Activated T-cell treated with anti-CD3 and anti-CD28 coated beads for 48 hours (primary cell): Measurements from ENCODE around the gene RABAC1.

Experiments
- DNase-seq: peaks from one replicate; pipeline ENCODE4 v3.0.0-alpha.2; 2020; ENCODE audit warnings: low read depth

Gene RABAC1

DNA sequence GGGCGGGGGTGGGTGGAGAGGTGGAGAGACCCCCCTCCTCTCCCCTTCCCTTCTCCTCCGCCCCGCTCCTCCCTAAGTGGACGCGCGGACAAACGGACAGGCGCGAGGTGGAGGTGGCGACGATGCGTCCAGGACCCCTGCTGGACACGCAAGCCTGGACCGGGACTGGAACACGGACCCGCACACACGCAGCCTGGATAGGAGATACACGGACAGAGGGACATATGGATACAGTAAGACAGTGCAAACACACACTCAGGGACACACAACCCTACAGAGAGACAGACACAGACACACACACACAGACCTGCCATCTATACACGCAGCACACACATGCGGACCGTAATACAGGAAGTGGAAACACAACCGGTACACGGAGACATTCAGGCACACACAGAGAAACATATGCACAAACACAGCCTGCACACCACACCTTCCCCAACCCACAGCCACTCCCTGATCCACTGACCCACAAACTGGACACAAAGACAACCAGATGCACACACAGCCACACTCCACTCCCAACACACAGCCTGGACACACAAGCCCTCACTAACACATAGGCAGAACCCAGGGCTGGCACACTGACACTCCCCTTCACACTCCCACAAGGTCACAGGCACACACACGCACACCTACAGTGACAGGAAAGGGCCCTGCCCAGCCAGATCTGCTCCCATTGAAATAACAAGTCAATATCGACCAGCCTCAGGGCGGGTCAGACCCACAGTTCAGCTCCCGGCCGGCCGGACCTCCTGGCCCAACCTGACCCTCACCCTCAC, 30.2 kb downstream of the RABAC1 start:
- no peak for DNase-seq

DNA sequence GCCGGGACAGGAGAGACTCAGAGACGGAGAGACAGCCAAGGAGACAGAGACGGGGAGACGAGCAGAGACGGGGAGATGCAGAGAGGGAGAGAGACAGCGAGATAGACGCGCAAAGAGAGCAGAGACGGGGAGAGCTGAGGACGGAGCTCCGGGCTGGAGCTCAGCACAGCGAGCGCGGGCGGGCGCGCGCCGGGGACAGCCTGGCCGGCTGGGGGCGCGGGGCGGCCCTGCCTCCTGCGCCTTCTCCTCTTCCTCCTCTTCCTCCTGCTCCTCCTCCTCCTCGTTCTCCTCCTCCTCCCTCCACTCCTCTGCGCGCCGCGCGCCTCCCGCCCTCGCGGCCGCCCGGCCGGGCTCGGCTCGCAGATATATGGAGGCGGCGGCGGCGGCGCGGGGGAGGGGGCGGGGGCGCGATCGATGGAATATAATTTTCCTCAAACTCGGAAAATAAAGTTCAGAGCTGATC, 30.9 kb downstream of the RABAC1 start, which contains the start of gene ERFL:
ERFL (minus strand) TSS at position 229 of the 463 bp plus-strand sequence. CDS start 15,530 bp downstream, outside the sequence.
- DNase-seq, result no peak

DNA sequence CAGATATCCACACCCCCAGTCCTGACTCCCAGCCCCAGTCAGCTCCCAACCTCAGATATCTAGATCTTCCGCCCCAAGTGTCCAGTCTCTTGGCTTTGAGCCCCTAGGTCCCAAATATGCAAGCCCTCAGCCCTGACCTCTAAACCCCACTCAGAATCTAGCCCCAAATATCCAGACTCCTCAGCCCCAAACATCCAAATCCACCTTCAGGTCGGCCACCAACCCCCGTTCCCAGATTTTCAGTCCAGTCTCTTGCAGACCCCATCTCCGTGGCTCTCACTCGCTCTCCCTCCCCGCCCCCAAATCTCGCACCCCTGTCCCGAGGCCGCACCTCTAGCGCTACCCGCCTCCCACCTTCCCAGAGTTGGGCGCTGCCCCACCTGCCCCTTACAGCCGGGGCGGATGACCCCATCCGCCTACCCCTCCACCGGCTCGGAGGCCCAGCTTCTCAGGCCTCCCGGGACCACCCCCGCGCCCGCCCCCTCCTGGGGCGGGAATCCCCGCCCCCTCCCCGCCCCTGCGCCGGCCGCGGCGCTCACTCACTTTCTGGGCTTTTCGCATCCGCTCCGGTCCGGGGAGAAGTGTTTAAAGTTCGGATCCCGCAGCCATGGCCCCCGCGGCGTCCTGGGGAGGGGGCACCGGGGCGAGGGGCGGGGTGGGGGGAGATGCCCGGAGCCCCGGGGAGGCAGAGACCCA, 31.5 kb downstream of the RABAC1 start:
- no peak for DNase-seq

DNA sequence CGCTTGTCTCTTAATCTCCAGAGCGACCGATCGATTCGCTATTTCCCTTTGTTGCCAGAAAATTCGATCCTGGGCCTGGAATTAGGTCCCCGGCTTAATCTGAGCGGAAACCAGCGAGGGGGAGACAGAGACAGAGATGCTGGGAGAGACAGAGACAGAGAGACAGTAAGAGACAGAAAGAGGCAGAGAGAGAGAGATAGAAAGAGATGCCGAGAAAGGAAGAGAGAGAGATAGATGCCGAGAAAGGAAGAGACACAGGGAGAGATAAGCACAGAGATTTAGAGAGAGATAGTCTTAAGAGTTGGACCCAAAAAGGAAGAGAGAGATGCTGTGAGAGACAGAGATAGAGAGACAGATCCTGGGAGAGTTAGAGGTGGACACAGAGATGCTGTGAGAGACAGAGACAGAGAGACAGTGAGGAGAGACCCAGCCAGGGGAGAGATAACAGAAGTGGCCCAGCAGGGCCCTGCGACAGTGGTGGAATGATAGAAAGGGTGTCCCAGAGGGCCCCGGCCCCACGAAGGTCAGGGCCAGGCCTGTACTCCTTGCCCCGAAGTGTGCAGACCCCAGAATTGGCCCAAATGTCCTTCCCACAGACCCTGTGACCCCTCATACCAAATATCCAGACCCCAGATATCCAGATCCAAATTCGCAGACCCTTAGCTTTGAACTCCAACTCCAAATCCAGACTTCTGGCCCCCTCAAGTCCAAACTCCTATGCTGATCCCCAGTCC, 32.2 kb downstream of the RABAC1 start:
- DNase-seq, result no peak

DNA sequence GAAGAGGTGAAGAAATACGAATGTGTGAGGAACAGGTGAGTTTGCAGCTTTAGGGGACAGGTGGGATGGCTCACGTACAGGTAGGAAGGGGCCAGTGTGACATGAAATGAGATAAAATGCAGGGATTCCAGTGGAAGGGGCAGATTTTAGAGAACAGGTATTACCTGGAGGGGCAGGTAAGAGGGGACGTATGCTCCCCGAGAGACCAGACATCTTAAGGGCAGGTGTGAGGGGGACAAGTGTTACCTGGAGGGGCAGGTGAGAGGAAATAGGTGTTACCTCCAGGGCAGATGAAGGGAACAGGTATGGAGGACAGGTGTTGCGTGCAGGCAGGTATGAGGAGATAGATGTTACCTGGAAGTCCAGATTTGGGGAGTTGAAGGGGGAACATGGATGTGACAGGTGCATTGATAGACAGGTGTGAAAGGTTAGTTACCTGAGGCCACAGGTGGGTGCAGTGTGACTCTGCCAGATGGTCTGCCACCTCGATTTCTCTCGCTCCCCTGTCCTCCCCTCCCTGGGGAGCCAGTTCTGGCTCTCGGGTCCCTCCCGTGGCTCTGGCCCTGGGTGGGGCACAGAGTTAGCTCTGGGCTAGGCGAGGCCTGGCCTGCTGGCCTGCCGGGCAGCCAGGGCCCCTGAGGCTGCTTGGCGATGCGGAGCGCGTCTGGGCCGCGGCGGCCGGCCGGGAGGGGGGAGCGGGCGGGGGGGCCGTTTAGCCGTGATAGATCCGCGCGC, 32.9 kb downstream of the RABAC1 start:
- no peak for DNase-seq

DNA sequence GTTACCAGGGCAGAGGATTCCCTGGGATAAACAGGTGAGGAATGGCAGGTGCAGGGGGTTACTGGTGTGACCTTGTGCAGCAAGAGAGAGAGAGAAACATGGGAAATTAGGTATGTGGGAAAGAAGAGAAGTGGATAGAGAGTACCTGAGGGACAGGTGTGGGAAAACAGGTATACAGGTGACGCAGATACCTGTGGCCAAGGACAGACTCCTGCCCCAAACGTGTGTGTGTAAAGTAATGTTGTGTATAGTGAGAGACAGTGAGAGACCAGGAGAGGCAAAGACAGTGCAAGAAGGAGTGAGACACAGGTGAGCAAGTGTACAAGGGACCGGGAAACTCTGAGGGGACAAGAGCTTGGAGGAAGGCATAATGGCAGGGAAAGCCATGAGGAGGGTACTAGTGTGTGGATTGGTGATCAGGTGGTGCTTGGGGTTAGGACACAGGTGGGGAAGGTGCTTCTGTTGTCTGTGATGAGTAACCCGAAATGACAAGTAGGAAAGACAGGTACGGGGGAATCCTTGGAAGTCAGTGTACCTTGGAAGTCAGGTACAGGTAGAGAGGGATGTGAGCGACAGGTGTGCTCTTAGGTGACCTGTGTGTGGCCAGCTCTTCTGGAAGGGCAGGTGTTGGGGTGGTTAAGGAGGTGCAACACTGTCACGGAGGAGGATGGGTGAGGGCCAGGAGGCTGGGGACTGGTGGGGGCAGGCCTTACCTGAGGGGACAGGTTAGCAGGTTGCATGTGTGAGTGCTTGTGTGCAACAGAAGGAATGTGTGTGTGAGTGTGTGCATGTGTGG, 33.7 kb downstream of the RABAC1 start:
- DNase-seq, result no peak

DNA sequence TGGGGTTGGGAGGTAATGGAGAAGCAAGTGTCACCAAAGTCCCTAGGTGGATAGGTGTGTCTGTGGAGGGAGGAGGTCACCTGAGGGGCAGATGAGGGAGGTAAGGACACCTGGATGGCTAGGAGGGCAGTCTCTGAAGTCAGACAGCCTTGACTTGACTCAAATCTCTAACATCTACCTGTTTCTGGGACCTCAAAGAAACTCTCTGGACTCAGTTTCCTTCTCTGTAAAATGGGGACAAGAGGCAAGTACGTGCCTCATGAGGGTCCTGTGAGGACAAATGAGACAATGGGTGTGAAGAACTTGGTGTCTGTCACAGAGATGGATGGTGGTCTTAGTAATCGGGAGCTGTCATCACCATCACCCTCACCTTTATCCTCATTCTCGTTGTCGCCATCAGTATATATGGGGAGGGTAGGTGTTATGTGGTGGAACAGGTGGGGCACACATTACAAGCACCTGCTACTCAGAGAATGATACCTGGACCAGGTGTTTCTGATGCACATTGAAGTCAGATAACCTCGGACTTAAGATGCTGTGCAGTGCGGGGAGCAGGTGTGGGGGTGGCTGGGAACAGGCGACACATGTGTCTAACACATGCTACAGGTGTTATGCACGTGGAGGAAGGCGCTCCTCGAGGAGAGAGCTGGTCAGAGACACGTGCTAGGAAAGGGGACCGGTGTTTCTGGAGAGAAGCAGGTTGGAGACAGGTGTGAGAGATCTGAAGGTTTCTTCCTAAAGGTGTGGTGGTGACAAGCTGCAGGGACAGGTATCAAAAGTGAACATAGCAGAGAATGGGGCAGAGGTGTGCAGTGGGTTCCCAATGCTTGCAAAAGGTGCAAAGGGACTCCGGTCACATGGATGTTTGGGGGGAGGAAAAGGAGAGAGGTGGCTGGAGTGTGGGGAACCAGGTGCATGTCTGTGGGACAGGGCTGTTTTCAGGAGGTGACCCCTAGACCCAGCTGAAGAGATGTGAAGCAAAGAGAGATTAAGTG, 34.7 kb downstream of the RABAC1 start:
- no peak for DNase-seq

DNA sequence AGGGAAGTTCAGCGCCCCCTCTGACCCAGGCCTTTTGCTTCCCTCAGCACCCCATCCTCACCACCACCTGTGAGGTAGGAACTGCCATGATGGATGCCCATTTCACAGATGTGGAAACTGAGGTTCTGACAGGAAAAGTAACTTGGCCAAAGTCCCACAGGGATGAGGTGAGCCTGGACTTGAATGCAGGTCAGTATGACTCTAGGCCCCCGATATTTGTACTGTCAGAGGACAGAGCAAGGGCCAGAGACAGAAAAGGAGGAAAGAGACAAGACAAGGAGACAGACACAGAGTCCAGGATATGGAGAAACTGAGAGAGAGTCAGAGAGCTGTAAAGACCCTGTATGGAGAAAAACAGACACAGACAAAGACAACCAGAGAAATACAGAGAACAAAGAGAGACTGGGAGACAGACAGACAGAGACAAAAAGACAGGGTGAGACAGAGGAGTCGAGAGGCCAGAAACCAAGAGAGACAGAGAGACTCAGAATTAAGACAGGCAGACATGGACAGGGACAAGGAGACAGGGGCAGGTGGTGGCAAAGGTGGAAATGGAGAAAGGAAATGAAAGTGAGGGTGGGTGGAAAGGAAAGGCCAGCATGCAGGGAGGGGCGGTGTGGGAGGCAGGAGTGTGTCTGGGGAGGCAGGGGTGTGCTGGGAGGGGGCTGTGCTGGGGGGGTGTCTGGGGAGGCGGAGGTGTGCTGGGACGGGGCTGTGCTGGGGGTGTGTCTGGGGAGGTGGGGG, 35.9 kb downstream of the RABAC1 start:
- no peak for DNase-seq

DNA sequence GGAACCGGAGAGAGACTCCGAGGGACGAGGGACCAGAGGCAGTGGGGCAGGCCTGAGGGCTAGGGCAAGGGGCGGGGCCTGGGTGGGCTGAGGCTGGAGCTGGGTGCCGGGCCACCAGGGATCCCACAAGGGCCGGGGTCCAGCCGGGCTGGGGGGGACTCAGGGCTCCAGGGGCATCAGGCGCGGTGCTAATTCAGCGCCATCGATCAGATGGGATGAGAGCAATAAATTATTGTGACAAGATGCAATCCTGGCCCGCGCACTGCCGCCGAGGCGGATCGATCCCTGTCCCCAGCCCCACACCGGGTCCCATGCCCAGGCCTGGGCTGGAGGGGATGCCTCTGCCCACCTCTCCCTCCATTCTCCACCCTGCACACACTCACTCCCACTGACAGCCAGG, 36.5 kb downstream of the RABAC1 start:
- DNase-seq, result no peak

DNA sequence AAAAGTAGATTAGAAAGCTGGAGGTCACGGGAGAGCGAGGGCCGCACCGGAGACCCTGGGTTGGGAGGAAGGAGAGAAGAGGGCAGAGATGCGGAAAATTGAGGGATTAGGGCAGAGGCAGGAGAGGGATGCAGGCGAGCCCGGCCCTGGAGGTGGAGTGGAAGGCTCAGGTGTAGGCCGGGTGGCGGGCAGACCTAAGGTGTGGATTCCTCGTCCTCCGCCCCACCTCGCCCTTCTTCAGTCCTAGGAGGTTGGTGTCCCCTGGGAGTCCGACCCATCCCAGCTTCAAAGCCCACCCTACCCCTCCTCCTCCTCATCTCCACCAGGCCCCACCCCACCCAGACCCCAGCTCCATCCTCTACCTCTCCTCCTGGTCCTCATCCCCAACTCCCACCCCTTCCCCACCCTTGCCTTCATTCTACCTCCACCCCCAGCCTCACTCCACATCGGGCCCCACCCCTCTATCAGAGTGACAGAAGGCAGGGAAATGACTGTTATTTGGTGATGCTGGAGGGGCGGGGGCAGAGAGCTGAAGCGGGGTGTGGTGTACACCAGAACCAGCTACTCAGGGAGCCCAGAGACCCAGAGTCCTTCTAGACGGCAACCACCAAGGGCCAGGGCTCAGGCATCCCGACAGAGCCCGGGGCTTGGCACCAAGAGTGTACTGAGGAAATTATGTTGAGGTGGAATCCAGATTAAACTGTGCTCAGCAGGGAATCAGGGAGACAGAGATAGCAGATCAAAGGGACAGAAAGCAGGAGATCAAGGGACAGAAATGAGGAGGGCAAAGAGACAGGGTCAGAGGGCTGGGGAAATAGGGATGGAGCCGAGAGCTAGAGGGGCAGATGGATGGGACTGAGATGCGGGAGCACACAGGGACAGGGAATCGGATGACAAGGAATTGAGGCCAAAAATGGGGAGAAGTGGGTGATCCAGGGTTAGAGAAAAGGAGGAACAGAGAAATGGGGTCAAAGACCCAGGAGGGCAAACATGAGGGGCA, 37.2 kb downstream of the RABAC1 start:
- no peak for DNase-seq

DNA sequence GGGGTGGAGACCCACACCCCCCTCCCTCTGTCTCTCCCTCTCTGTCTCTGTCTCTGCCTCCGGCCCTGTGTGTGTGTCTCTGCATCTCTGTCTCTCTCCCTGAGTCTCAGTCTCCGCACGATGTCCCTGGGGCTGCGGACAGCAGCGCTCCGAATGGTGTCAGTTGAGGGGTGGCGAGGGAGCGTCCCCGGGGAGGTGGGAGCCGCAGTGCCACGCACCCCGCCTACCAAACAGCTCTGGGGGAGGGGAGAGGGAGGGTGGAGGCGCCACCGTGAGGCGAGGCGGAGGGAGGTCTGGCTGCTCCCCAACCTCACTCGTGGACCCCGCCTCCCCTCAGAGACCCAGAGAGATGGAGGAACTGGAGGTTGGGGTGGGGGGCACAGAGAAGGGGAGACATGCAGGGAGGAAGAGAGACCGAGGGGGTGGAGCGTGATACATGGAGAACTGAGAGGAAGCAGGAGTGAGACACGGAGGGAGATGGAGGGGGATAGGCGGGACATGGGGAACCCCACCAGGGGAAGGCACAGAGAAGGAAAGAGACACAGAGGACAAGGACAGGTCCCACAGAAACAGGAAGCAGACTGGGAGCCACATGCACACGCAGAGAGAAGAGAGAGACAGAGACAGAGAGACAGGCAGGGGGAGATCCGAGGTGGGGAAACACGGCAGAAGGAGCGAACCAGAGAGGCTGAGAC, 38.1 kb downstream of the RABAC1 start:
- DNase-seq, result no peak

DNA sequence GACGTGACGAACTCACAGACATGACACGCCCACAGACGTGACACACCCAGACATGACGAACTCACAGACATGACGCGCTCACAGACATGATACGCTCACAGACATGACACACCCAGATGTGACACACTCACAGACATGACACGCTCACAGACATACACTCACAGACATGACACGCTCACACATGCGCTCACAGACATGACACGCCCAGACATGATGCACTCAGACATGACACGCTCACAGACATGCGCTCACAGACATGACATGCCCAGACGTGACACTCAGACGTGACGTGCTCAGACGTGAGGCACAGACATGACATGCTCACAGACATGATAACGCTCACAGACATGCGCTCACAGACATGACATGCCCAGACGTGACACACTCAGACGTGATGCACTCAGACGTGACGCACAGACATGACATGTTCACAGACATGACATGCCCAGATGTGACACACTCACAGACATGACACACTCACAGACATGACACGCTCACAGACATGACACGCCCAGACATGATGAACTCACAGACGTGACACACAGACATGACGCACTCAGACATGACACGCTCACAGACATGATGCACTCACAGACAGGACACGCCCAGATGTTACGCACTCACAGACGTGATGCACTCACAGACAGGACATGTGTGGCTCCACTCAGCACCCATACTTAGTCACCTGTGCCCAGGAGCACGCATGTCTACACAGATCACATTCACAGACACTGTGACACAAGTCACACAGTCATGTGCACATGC, 39.0 kb downstream of the RABAC1 start:
- DNase-seq, result no peak

DNA sequence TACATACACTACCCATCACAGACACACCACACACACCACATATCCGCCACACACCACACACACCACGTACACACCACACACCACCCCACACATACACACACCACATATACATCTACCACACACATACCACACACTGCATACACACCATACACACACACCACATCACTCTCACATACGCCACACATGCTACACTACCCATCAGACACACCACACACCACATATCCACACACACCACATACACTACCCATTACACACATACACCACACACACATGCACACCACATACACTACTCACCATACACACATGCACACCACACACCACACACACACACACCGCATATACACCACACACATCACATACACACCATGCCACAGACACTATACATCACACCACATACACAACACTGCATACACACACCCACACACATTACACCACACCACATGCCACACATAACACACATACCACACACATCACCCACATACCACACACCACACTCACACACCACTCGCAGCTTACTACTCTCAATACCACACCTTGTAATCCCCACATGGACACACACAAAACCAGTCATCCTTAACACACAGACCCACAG, 40.4 kb downstream of the RABAC1 start:
- no peak for DNase-seq

DNA sequence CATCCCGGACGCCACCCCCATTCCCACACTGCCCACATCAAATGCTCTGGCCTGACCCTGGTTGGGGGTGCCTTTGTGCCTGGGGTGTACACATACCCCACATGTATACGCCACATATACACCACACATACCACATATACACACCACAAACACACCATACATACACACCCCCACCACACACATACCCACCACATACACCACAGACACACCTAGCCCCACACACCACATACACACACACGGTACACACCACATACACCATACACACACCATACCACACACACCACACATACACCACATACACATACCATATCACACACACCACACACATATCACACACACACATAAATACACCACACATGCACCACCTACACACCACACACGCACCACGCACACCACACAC, 41.0 kb downstream of the RABAC1 start:
- DNase-seq, result no peak

DNA sequence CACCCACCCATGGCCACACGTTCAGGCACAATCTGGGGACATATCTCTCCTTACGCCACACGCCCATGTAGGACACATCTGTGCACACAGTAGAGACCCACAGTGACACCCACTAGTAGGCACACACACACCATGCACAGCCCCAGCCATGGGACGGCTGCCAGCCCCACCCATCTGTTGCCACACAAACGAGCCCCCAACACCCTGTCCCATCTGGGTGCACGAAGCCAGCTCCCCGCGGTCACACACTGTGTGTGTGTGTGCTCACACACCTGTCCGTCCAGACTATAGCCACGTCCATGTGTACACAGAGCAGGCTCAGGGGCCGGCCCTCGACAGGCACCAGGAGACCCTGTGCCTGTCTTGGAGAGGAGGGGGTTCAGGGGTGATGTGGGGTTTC, 41.4 kb downstream of the RABAC1 start:
- no peak for DNase-seq

DNA sequence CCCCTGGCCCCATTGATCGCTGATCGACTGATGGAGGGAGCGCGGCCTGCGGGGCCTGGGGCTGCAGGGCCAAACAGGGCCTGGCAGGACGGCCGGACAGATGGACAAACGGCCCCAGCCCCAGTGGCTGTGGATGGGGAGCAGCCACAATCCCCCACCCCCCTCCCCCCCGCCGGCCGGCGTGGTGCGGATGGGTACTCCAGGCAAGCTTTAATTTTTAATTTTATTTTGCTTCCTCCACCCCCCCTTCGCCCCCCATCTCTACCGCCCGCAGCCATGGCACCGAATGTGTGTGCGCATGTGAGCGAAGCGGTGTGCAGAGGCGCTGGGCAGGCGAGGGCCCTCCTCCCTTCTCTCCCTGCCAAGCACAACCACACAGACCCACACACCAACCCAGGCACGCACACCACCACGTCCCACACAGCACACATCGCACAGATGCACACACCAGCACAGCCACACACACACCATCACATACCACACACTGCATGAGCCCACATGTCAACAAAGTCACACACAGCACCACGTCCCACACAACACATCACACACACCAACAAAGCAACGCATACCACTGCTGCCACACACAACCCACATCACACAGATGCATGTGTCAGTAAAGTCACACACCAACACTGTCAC, 43.2 kb downstream of the RABAC1 start:
- no peak for DNase-seq
